Measurements from ENCODE around the gene EIF5AL1.
A peak's percentile ranks its signal among the peaks of the same experiment; 100 is the strongest.
"Not testable (repeated sequence)": the region's sequence is repeated elsewhere in the genome, so short reads cannot be mapped to it uniquely, and the experiment has no call there.

EIF5AL1 gene

DNA sequence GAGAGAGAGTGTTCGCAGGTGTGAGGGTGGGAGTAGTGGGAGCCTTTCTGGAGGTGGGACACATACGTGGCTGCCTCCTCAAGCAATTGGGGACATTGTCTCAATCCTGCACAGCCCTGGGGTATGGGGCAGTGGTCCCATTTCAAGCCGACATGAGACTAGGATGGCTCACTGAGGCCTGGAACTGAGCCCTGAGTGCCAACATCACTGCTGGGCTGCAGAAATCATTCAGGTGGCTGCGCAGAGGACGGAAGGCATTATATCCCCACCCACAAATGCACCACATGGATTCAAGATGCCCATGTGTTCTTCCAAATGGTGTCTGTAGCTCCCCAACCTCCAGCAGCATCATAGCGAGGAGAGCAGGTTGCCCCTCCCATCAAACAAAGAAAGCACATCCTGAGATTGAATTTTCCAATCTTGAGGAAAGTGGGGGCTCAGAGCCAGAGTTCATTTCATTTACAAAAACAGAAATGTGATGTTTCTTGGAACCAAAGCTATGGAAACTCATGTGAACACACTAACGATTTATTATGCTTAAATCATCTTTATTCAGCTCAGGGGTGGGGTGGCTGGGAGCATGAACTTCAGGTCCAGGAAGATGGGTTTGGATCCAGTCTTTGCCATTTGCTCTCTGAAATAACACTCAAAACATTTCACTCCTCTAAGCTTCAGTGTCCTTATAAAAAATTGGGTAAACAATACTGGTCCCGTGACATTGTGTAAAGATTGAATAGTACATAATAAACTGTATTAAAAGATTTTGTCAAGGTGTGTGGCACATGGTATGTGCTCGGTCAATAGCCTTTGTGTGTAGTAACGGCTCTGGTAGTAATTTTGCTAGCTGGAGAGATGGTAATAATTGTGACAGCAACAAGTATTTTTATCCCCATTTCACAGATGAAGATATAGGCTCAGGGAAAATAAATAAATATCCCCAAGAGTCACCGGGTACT is 43.3 kb downstream of the EIF5AL1 start:
- DNase-seq (ENCODE audit: low read depth in 2 of 2), result no peak

DNA sequence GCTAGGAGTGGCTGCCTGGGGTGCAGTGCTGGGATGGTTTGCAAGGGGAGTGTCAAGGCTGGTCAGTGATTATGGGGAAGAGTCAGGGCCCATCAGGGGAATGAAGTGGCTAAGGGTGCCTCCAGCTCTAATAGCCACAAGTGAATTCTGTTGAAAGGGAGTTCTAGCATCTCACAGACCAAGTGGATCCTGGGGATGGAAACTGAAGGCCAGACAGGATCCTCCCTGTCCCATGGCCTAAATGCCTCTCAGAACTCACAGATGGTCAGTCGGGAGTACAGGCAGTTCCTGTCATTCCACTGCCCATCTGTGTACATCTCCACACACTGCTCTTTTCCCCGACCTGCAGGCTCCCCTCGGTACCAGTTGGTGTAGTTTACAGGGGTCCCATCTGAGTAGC is 44.6 kb downstream of the EIF5AL1 start:
- DNase-seq (ENCODE audit: low read depth in 2 of 2), result not testable (repeated sequence)

DNA sequence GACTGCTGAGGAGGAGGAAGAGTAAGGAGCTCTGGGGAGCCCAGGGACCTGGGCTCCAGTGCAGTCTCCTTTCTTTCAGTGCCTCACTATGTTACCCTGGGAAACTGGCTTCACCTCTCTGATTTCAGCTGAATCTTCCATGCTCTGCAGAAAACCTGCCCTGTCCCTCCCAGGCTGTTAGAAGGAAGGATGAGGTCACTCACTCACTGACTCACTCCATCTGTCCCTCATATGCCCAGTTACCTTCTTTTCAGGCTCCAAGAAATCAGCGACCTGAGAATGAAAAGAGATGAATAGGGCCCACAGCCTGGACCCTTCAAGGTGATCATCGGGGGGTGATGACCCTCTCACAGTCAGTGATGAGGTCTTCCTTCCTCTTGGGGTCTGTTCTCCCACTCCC is 47.4 kb downstream of the EIF5AL1 start:
- DNase-seq (ENCODE audit: low read depth in 2 of 2), result no peak

- DNase-seq (ENCODE audit: low read depth in 2 of 2), result no peak
Observed at GRCh38 chr10:79560160-79560709, 47.9 kb downstream of the EIF5AL1 start, which contains the start of gene SFTPA2. Gene SFTPA2 (minus strand): TSS chr10:79560407. CDS start chr10:79559483, 924 bp downstream.

DNA sequence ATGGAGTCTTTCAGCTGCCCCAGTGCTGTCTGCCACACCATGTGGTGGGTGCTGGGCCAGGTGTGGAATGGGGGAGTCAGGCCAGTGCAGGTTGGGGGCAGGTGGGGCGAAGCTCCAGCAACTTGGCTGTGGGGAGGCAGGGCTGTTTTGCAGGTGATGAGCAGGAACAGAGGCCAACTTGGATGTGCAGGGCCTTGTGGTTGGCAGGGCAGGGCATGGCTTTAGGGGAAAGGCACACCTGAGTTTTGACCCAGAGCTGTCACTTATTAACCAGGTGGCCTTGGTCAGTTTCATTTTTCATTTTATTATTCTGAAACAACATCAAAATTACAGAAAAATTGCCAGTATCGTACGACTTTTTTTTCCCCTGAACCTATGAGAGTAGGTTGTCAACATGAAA is 48.9 kb downstream of the EIF5AL1 start:
- no peak for DNase-seq (ENCODE audit: low read depth in 2 of 2)

DNA sequence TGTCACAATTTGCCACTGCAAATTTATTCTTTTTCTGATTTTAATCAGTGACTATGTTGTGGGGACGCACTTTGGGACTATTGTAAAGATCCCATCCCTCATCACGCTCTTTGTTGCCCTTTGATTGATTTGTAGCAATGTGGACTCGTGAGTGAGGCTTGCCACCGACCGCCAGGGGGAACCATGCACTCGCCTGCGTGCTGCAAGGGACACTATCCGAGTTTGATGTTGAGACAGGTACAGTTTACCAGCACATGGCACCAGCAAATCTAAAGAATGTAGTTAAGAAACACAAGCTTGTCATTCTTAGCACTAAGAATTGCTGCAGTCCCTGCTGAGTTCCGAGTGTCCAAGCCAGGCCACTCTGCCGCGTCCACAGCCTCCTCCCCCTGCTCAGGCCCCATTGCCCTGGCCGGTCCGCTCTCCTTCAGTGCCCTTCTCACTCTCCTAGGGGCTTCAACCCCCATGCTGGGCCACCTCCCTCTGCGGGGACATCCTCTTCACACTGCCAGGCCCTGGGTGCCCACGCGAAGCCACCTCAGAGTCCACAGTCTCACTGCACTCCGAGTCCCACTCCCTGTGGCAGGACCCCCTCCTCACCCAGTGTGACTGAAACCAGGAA is 49.9 kb downstream of the EIF5AL1 start:
- peak; percentile 38 to 47 for DNase-seq (ENCODE audit: low read depth in 2 of 2)

DNA sequence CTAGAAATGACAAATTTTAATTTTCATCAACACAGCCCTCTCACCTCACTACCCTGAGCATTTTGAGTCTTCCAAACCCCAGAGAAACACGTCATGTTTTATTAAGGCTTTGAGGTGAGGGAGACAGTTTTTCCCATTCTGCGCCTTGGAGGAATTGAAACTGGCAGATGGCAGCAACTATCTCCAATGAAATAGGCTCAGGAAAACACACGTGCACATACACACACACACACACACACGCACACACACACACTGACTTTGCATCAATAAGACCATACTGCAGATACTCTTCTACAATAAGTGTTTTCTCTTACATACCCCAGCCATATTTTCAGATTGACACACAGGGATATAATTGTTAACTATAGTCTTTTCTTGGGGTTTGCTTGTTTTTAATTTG is 51.1 kb downstream of the EIF5AL1 start:
- no peak for DNase-seq (ENCODE audit: low read depth in 2 of 2)
